Upper lobe of right lung (tissue), 1 donor: ENCODE data around the gene CIART. TPM values are rescaled to one million over a fixed set of nuclear protein-coding genes. Genes with fewer than 3 reads are reported as not detected.
A peak's percentile ranks its signal among the peaks of the same experiment; 100 is the strongest.

Source experiments
- ATAC-seq: fragments of 200-7000 bp; cut with Tn5 transposase; one replicate; pipeline ENCODE4 v1.9.1; 2020; ENCODE audit warnings: mild to moderate bottlenecking, moderate library complexity
- DNase-seq: peaks from one replicate; pipeline ENCODE4 v3.0.0-alpha.2; 2020
- H3K27ac ChIP-seq: fragments of 200-600 bp; one replicate; pipeline ENCODE4 v1.8.0; 2022
- H3K27me3 ChIP-seq: fragments of 200-600 bp; one replicate; pipeline ENCODE4 v1.8.0; 2022; ENCODE audit warnings: mild to moderate bottlenecking
- H3K36me3 ChIP-seq: fragments of 200-600 bp; one replicate; pipeline ENCODE4 v1.8.0; 2022
- H3K4me1 ChIP-seq: fragments of 200-600 bp; one replicate; pipeline ENCODE4 v1.8.0; 2022
- H3K4me3 ChIP-seq: fragments of 200-600 bp; one replicate; pipeline ENCODE4 v1.8.0; 2022; ENCODE audit warnings: mild to moderate bottlenecking
- H3K9me3 ChIP-seq: fragments of 200-600 bp; one replicate; pipeline ENCODE4 v1.8.0; 2022
- CTCF ChIP-seq: fragments of 200-600 bp; IDR thresholded peaks from one replicate; pipeline ENCODE4 v1.8.0; 2022; ENCODE audit warnings: antibody characterized with exemption
- intact Hi-C: fragments of 100-400 bp; cut with DNase I; formaldehyde crosslinking; loops from one replicate; pipeline ENCODE4 v1.11.0; 2022
- total RNA-seq: library from RNA; stranded (reverse); fragmentation: NEBNext Ultra II Directional; extraction: Animal tissue kit (Norgen Biotek cat#: 25700); gene quantifications from one replicate; pipeline ENCODE4 v1.2.1, GENCODE V29; 2021
- donor health status: DM: no; HTN: yes; CAD: no; lungs with severe emphysema.

The CIART gene
- total RNA-seq, 1 donor from 2014 or later = 10.6 TPM

GRCh38 chr1:150249936-150250335 lies 32.4 kb upstream of the CIART start:
- Histone ChIP-seq H3K4me3 (no peak overlapping the region), H3K27ac (no peak overlapping the region)
- TF ChIP-seq CTCF = no peak

GRCh38 chr1:150256198-150256553 lies 26.2 kb upstream of the CIART start:
- H3K36me3 ChIP-seq = no peaks in the 10 kb centered on the region
- TF ChIP-seq CTCF = no peak
- no peak for DNase-seq
- peaks cover 13% of the 10 kb centered on the region for H3K4me1 ChIP-seq
- no peak for ATAC-seq
- intact Hi-C loops = no loop called here
- peak overlapping the region; percentile 40 for H3K4me3 ChIP-seq
- H3K27ac ChIP-seq = peak overlapping the region; percentile 72
- no peaks in the 10 kb centered on the region for H3K9me3 ChIP-seq
- H3K27me3 ChIP-seq = peaks cover 5% of the 10 kb centered on the region

More at GRCh38 chr1:150249936-150250335, 32.4 kb upstream of the CIART start:
- Histone ChIP-seq H3K27me3 (no peaks in the 10 kb centered on the region), H3K9me3 (no peaks in the 10 kb centered on the region), H3K36me3 (no peaks in the 10 kb centered on the region), H3K4me1 (no peaks in the 10 kb centered on the region)
- DNase-seq (no peak), ATAC-seq (no peak)
- intact Hi-C loops = no loop called here

- no peak overlapping the region for H3K27ac ChIP-seq
These were observed 25.6 kb upstream of the CIART start for GRCh38 chr1:150256554-150257341.

GRCh38 chr1:150257624-150258585 lies 24.4 kb upstream of the CIART start, which contains the start of gene CA14:
Gene CA14 (plus strand): TSS chr1:150257774. CDS start chr1:150258129, 355 bp downstream.
- Histone ChIP-seq H3K36me3 (no peaks in the 10 kb centered on the region), H3K9me3 (no peaks in the 10 kb centered on the region), H3K4me3 (no peak within 1 kb of the TSS), H3K4me1 (peaks cover 13% of the 10 kb centered on the region), H3K27ac (no peak within 1 kb of the TSS), H3K27me3 (peaks cover 5% of the 10 kb centered on the region)
- DNase-seq = peak; percentile 49
- TF ChIP-seq CTCF = no peak
- intact Hi-C loops = no loop called here
- ATAC-seq = no peak

More at GRCh38 chr1:150256554-150257341, 25.6 kb upstream of the CIART start:
- H3K4me1 ChIP-seq = peaks cover 13% of the 10 kb centered on the region
- DNase-seq = peak; percentile 46
- H3K27me3 ChIP-seq = peaks cover 5% of the 10 kb centered on the region
- ATAC-seq = no peak
- no peaks in the 10 kb centered on the region for H3K9me3 ChIP-seq
- TF ChIP-seq CTCF = no peak
- no peak overlapping the region for H3K4me3 ChIP-seq
- intact Hi-C loops = no loop called here
- no peaks in the 10 kb centered on the region for H3K36me3 ChIP-seq

GRCh38 chr1:150259217-150259616 lies 23.1 kb upstream of the CIART start:
- ATAC-seq (no peak), DNase-seq (peak; percentile 60)
- TF ChIP-seq CTCF = no peak
- no peaks in the 10 kb centered on the region for H3K9me3 ChIP-seq
- intact Hi-C loops = no loop called here
- H3K27ac ChIP-seq = no peak overlapping the region
- H3K4me1 ChIP-seq = peaks cover 13% of the 10 kb centered on the region
- peaks cover 5% of the 10 kb centered on the region for H3K27me3 ChIP-seq
- peaks cover under 1% of the 10 kb centered on the region for H3K36me3 ChIP-seq
- H3K4me3 ChIP-seq = no peak overlapping the region
